ENCODE measurements around the gene COASY.

GRCh38 chr17:42537156-42537805 lies 24.7 kb upstream of the COASY start:
- TF ChIP-seq CTCF (IDR thresholded peaks at IDR 0.05): no peak
- TF ChIP-seq POLR2A (IDR thresholded peaks at IDR 0.05): no peak

Measured in right lobe of liver (tissue), 4 donors.